ENCODE results near the gene MDFI. TPM values are rescaled to one million over a fixed set of nuclear protein-coding genes. Genes with fewer than 3 reads are reported as not detected.

MDFI gene
- total and polyA plus RNA-seq, 7 donors: 0.53 to 3.0 (median 0.93) TPM

DNA sequence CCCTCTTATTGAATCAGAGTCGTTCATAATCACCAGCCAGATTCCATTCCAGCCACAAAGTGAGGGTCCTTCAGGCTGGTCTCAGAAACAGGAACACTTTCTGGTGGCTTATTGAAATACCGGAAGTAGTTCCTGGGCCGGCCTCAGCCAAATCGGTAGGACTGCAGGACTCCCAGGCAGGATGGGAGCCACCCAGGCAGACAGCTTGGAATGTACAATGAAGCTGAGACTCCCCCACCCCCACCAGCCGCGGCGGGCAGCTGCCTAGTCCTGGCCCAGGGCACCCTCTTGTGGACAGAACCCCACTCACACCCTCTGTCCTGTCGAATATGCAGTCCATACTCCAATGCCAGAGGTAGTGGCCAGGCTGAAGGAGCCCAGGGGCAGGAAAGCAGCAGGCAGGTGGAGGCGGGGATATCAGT is 43.8 kb downstream of the MDFI start:
- H3K36me3 ChIP-seq (ENCODE audit: insufficient read depth in 1 of 2, low read depth in 1 of 2): peaks cover 0 to 36% of the 10 kb centered on the region in 2 donors
- DNase-seq: peak; percentile 91 to 94
- intact Hi-C loops (cut with DNase I): loop anchor here (1.0 to 10.0 kb wide), 7 partner anchors 79 to 315 kb away; no protein-coding TSS in a partner anchor
- H3K4me1 ChIP-seq: peaks cover 21% of the 10 kb centered on the region
- no peak overlapping the region for H3K4me3 ChIP-seq
- TF ChIP-seq, protein P1, sequence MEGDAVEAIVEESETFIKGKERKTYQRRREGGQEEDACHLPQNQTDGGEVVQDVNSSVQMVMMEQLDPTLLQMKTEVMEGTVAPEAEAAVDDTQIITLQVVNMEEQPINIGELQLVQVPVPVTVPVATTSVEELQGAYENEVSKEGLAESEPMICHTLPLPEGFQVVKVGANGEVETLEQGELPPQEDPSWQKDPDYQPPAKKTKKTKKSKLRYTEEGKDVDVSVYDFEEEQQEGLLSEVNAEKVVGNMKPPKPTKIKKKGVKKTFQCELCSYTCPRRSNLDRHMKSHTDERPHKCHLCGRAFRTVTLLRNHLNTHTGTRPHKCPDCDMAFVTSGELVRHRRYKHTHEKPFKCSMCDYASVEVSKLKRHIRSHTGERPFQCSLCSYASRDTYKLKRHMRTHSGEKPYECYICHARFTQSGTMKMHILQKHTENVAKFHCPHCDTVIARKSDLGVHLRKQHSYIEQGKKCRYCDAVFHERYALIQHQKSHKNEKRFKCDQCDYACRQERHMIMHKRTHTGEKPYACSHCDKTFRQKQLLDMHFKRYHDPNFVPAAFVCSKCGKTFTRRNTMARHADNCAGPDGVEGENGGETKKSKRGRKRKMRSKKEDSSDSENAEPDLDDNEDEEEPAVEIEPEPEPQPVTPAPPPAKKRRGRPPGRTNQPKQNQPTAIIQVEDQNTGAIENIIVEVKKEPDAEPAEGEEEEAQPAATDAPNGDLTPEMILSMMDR (IDR thresholded peaks at IDR 0.05): peak; percentile 79
- 3 to 5% (median 4%) methylated on average over 9 of the region's 9 CpGs for WGBS, 3 donors
- H3K9me3 ChIP-seq: no peaks in the 10 kb centered on the region
- no peak overlapping the region for H3K27ac ChIP-seq
- H3K27me3 ChIP-seq (ENCODE audit: insufficient read depth in 3 of 3, low read length in 2 of 3): peaks cover 0 to 1% (median 0%) of the 10 kb centered on the region in 3 donors
- peak; percentile 90 to 94 (median 92) for ATAC-seq

DNA sequence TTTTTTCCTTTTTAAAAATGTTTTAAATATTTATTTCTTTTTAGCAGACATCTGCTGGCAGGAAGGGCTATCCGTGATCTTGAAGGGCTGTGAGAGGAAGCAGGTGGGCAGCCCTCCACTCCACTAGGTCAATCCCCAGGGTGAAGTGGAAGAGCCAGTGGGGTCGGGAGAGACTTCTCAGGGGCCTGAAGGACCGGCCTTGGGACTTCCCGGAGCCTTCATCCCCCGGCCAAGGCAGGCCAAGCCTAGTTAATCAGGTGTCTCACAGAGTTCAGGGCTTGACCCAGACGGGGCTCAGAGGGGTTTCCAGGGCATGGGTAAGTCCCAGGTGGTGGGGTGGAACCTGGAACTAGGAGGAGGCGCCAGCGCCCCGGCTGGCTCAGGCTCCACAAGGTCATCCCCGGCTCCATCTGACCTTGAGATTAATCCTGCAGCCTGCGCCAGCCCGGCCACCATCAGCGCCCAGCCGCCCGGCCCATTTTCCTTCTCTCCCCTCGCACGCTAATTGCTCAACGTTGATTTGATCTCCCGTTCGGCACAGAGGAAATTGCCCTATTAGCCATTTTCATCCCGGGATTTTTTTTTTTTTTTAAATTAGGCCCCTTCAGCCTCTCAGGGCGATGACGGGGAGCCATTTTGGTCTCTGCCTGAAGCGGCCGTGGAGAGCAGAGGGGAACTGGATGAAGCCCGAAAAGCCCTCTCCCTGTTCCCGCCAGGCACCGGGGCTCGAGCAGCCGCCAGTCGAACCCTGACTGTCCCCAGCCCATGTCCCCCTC is 44.4 kb downstream of the MDFI start:
- H3K27me3 ChIP-seq (ENCODE audit: insufficient read depth in 3 of 3, low read length in 2 of 3): peaks cover 0 to 1% (median 0%) of the 10 kb centered on the region in 3 donors
- intact Hi-C loops (cut with DNase I): loop anchor here (1.0 to 10.0 kb wide), 7 partner anchors 79 to 315 kb away; no protein-coding TSS in a partner anchor
- ATAC-seq: peak; percentile 9 to 28 (median 16)
- peak overlapping the region; percentile 62 for H3K4me3 ChIP-seq
- TF ChIP-seq, protein P1 (IDR thresholded peaks at IDR 0.05): no peak
- H3K36me3 ChIP-seq (ENCODE audit: insufficient read depth in 1 of 2, low read depth in 1 of 2): peaks cover 0 to 42% of the 10 kb centered on the region in 2 donors
- DNase-seq: no peak
- peaks cover 21% of the 10 kb centered on the region for H3K4me1 ChIP-seq
- WGBS, 3 donors: 40 to 44% (median 42%) methylated on average over 31 of the region's 31 CpGs
- peak overlapping the region; percentile 36 for H3K27ac ChIP-seq
- H3K9me3 ChIP-seq: no peaks in the 10 kb centered on the region

DNA sequence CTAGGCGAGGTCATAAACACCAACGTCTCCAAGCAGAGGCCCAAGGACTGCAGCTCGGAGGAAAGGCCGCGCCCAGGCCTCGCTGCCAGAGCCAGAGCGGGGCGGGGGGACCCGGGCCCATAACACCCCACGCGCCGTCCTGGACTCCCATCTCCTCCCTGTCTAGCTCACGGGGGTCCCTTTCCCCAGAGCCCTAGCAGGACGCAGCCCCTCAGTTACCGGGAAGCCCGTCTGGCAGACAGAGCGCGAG is 44.9 kb downstream of the MDFI start:
- peaks cover 0 to 47% of the 10 kb centered on the region in 2 donors for H3K36me3 ChIP-seq (ENCODE audit: insufficient read depth in 1 of 2, low read depth in 1 of 2)
- DNase-seq (no peak), ATAC-seq (peak in 3 of 4 donors; percentile 15 to 40 (median 15))
- intact Hi-C loops (cut with DNase I): loop anchor here (2.0 to 10.0 kb wide), 5 partner anchors 80 to 316 kb away; no protein-coding TSS in a partner anchor
- peaks cover 21% of the 10 kb centered on the region for H3K4me1 ChIP-seq
- WGBS, 3 donors: 24 to 27% (median 25%) methylated on average over 18 of the region's 18 CpGs
- H3K4me3 ChIP-seq: peak overlapping the region; percentile 62
- TF ChIP-seq, protein P1 (IDR thresholded peaks at IDR 0.05): no peak
- no peaks in the 10 kb centered on the region for H3K9me3 ChIP-seq
- H3K27me3 ChIP-seq (ENCODE audit: insufficient read depth in 3 of 3, low read length in 2 of 3): peaks cover 0 to 1% (median 0%) of the 10 kb centered on the region in 3 donors
- H3K27ac ChIP-seq: peak overlapping the region; percentile 36

DNA sequence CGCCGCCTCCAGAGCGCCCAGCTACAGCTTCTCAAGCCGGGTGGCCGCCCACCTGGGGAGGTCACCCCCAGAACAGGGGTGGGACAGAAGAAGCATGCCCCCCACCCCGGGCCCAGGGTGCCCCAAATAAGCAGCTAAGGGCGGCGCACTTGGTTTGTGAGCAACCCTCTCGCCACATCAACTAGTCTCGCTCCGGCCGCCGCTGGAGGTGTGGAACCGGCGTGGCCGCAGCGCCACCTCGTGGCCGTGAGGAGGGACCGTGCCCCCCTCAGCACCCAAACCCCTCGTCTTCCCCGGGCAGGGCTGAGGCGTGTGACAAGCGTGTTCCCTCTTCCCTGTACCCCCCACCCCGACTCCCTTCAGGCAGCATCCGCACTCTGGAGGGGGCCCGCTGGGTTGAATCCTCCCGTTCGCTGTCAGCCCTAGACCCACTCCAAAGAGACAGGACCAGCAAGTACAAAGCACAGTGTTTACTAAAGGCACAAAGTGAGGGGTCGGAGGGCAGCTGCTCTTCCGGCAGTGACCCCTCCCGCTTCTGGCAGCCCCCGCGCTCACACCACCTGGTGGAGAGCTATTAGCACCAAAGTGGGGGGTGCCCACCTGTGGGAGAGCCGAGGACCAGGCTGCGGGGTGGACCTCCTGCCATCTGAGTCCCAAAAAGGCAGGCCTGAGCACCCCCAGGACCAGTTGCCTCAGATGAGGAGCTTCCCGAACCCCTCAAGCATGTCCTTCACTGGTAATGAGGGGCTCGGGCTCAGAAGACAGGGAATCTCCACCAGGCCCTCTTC is 45.4 kb downstream of the MDFI start:
- H3K36me3 ChIP-seq (ENCODE audit: insufficient read depth in 1 of 2, low read depth in 1 of 2): peaks cover 0 to 52% of the 10 kb centered on the region in 2 donors
- intact Hi-C loops (cut with DNase I): loop anchor here (2.0 to 10.0 kb wide), 5 partner anchors 81 to 316 kb away; no protein-coding TSS in a partner anchor
- WGBS, 3 donors: 19 to 20% (median 19%) methylated on average over 38 of the region's 38 CpGs
- H3K9me3 ChIP-seq: no peaks in the 10 kb centered on the region
- TF ChIP-seq, protein P1 (IDR thresholded peaks at IDR 0.05): peak; percentile 84
- DNase-seq (peak; percentile 83 to 91), ATAC-seq (peak; percentile 79 to 87 (median 81))
- peaks cover 0 to under 1% (median 0%) of the 10 kb centered on the region in 3 donors for H3K27me3 ChIP-seq (ENCODE audit: insufficient read depth in 3 of 3, low read length in 2 of 3)
- H3K4me3 ChIP-seq: peak overlapping the region; percentile 62
- H3K27ac ChIP-seq: peak overlapping the region; percentile 36
- H3K4me1 ChIP-seq: peaks cover 22% of the 10 kb centered on the region
